HG03432 (cell line): Measurements from ENCODE around the gene NRCAM.

Source experiments
- ATAC-seq: cut with Tn5 transposase; IDR thresholded peaks from one replicate; pipeline ENCODE4 v1.9.1; 2021; ENCODE audit warnings: mild to moderate bottlenecking, moderate library complexity; ENCODE audit not compliant: unreplicated experiment

The NRCAM gene

DNA sequence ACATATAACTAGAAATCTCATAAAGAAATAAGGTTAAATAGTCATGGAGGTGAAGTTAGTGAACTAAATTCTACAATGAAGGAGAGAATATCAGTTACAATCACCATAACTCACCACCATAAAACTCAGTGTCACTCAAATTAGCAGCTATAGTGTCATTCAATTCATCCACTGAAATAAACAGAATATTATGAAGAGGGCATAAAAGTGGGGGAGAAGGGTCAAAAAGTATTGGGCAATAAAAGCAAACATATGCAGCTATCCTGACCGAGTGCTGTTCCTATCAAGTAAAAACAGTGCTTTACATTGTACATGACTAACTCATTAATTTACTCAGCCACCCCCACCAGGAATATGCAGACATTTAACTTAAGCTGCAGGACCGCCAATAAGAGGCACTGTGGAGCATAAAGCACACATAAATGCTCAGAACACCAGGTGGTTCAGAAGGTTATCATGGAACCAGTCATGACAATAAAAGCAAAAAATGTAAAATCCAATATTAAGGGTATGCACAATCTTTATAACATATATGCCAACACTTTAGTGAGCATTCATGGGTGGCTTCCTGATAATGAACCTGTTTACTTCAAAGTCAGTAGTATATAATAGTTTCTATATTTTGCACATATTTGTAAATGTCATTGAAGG is 230.6 kb downstream of the NRCAM start:
- ATAC-seq = no peak

DNA sequence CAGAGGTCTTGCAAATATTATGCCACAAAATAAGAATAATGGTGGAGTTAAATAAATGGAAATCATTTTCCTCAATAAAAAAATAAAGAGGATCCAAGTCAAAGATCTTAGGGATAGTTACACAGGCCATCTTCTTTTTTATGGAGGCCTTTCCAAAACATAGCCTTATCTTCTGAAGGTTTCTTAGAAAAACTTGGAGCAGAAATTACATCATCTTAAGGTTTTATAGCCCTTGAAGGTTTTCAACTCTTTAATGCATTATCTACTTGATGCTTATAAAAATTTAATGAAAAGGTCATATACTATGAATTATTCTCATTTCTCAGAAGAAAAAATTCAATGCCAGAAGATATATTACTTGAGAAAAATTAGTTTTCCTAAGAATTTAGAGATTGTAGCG is 231.8 kb downstream of the NRCAM start:
- no peak for ATAC-seq

DNA sequence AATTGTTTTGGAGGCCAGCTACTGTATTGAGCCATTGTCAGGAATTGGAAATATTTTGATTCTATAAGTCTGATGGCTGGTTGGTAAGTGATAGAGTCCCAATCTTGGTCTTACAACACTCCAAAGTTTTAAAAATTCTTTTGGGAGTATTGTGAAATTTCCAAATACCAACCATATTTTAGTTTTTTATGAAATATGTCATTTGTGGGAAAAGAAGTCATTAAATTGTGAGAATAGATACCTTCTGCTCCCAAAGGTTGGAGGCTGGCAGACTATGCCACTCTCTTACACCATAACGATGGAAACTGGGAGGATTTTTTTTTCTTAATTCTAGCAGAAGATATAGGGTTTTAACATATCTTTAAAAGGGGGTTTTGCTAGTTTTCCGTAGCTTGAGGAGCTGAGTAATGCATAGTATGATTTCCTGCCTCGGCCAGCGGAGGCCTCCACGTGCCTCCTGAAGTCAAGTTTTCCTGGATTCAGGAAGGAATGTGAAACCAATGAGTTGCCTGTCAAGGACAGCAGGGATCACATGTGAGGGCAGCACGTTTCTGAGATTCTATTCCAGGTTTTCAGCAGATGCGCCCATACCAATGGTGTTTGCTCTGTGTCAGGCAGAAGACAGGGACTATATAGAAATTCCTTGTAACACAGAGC is 233.9 kb downstream of the NRCAM start:
- ATAC-seq = no peak

DNA sequence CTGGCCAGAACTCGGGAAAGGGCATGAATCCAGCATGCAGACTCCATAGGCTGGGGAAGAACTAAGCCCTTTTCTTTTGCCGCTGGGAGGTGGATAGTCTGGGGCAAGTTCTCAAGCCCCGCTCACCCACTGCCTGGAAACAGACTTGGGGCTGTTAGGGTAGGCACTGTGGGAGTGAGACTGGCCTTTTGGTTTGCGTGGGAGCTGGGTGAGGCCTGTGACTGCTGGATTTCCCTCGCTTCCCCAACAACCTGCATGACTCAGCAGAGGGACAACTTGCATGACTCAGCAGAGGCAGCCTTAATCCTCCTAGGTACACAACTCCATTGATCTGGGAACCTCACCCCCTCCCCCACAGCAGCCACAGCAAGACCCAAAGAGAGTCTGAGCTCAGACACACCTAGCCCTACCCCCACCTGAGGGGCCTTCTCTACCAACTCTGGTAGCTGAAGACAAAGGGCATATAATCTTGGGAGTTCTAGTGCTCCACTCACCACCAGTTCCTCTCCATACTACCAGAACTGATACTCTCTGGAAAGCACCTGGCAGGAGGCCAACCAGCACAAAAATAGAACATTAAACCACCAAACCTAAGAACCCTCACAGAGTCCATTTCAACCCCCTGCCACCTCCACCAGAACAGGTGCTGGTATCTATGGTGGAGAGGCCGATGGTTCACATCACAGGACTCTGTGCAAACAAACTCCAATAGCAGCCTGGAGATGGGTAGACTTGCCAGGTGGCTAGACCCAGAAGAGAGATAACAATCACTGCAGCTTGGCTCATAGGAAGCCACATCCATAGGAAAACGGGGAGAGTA is 244.6 kb downstream of the NRCAM start:
- ATAC-seq = peak; percentile 82

DNA sequence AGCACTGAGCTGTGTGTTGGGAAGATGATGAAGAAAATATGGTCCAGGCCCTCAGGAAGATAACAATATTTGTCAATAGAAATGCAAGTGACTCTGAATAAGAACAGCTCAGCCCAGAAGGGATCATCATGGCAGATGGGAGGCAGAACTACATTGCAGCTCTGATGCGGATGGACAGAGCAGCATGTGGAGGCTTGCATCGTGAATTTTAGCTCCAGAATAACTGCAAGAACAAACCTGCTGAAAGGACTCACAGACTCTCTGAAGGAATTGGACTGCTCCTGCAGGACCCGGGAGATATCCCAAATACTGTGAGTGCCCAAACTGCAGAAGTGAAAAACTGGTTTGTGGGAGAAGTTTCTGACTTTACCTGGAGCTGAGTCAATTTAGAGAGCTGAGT is 245.4 kb downstream of the NRCAM start:
- no peak for ATAC-seq

DNA sequence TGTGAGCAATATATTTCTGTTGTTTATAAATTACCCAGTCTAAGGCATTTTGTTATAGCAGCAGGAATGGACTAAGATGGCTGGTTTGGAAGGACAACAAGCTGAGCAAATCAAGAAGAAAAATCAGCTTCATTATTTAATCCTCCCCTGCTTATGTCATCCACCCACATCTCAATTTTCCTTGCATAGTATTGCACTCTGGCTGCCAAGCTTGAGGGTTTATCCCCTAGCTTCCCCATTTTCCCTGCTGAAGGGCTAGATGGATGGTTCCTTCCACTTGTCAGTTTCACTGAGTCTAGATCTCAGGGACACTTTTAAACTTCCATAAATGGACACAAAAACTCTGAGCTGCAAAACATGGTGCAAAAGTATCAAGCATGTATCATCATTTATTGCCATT is 250.9 kb downstream of the NRCAM start:
- ATAC-seq = no peak

DNA sequence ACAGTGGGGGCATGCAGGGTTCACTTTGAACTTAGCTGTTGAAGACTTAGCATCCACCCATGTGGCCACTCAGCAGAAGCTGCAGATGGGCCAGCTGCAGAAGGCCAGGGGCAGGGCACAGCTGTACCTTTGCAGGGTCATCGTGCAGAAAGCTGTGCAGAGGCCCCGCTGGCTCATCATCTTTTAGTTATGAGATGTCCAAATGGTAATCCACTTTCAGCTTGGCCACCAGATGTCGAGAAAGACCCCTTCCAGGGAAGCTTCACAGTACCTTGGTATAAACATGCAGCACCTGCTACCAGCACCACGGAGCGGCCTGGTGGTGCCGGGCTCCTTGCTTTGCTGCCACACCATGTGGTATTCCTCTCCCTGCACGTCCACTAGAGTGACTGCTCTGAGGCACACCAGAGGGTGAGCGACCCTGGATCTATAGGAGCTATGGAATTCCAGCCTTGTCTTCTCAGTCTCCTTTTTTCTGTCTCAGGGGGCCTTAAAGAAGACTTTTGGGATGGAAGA is 251.9 kb downstream of the NRCAM start:
- no peak for ATAC-seq

DNA sequence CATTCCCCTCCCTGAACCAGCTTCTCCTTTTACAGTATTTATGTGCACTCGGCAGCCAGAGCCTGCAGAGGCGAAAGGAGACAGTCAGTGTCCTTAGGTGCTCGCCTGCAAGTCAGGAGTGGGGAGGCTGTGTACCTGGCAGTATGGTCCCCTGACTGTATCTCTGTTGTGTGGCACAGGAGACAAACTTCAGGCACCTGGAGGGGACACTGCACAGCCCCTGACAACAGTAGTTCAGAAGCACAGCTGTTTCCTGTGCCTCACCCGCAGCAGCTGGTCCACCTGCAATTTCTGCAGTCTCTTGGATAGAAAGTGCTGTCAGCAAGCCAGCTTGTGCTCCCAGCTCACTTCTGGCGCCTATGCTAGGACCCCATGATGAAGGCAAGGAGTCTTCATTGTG is 252.7 kb downstream of the NRCAM start:
- ATAC-seq = peak; percentile 88

DNA sequence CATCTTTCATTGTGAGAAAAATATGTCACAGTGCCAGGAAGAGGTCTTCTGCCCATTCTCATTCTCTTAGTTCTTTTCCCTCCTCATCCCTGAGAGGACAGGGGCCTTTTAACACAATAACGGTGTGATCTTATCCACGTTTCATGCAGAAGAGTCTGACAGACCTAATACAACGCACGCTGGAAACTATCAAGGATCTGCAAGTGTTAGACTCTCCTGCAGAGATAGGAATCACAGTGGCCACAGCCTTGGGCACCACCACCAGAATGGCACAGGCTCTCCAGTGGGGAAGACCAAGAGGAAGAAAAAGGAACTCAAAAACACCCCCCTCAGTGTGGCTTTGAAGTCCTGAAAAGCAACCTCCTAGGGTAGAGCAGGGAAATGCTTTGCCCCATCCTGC is 253.5 kb downstream of the NRCAM start:
- no peak for ATAC-seq

DNA sequence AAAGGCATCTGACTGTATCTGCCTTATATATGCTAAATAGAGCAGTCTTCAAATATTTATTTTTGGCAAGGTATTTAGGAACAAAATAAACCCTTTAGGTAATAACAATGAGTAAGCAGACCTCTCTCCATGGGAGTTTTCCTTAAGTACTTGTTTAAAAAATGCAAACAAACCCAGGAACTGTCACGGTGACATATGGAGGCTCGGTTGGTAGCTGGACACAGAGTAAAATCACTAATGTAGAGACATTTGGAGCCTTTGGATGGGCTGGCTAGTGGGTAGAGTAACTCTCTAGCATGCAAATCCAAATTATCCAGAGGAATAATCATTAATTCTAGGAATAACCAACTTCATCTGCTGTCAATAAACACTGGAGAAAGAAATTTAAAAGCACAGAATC is 254.5 kb downstream of the NRCAM start:
- ATAC-seq = no peak

DNA sequence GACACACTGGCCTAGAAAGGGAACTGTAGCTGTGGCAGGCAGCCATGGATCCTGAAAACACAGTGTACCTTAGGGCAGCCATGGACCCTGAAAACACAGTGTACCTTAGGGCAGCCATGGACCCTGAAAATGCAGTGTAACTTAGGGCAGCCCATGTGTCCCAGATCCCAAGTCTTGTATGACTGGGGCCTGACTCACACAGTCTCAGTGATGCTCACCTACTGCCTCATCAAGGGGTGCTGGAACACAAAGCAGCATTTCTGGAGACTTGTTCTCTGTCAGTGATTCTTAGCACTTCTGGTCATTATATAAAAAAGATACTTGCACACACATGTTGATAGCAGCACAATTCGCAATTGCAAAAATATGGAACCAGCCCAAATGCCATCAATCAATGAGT is 255.9 kb downstream of the NRCAM start:
- ATAC-seq = no peak

DNA sequence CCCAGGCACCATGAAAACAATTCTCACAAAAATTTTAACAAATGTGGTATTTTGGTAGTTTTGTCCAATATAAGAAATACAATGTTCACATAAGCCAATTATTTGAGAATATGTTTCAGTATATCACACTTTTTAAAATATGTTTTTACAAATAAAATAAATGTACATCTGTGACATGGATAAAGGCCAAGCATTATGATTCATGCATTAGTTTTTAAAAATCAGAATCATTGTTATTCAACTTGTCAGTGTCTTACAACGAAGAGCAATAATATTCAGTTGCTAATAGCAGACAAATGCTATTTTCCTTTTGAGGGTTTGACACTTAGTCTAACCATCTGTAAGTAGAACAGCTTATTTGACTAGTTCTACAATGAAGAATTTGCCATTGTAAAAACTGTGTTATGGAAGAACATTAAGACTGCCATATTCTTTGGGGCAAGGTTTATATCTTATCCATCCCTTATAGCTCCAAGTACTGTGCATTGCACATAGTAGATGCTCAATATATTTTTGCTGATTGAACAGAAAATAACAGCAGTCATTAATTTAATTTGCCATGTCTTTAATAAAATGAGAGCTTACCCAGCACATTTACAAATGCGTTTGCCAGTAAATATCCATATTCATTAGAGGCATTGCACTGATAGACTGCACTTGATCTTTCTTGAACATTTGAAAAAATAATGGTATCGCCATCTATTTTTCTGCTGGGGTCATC is 258.7 kb downstream of the NRCAM start:
- no peak for ATAC-seq

DNA sequence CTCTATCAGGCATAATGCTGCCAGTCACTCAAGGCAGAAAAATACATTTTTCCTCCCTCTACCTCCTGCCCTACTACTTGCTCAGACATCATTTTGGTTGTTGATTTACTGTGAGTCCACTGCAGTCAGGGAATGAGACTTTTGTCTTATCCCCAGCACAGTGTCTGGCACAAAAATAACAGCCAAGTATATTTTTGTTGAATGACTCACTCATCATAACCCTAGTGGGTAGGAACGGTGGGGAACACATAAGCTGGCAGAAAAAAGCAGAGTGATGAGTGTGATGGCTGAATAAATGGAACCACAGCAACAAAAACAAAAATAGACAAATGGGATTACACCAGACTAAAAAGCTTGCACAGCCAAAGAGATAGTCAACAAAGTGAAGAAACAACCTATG is 260.2 kb downstream of the NRCAM start:
- ATAC-seq = no peak

DNA sequence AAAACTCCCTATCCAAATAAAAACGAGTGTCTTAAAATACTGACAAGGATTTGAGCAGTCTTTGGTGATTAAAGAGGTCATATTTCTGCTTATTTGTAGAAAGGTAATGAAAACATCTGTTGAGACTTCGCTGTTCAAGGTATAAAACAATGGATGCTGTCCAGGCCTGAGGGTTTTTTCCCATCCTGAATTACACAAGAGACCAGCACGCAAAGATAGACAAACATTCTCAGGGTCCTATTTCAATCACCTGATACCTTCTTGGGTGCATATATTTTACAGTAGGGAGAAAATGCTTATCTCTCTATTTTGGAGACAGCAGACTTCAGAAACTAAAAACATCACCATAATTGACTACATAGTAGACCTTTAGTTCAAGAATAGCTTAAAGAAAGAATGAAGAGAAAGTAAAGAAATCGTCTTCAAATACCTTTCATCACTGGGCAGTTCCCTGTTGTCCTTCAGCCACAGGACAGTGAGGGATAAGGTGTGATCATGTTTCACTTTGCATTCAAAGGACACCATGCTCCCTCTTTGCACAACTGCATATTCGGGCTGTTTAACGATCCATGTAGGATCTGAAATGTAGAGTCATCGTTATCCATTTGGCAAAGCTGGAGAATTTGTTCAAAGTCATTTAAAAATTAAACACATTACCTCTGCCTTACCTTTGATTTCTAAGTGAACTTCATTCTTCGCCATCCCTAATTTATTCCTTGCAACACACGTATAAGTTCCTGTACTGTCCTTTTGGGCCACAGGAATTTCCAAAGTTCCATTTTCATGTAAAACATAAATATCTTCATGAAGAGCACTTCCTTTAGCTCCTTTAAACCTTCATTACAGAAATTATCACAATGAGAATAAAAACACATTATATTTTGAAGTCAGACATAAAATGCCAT is 262.4 kb downstream of the NRCAM start:
- ATAC-seq = no peak

DNA sequence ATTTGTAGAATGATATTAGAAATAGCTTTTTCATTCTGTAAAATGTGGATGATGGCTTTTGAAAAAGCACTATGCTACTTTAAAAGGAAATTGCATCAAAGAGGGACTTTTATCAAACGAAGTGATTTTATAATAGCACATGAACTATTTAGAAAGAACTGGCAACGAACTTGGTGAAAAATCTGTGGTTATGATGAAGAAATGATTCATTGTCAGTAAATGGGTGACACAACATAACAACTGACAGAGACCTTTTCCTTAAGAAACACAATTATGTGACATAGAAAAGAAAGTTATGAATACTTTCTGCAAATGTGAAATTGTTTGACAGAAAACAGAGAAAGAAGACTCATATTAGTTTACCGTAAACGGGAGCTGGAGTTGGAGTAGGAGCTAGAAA is 265.3 kb downstream of the NRCAM start:
- no peak for ATAC-seq

DNA sequence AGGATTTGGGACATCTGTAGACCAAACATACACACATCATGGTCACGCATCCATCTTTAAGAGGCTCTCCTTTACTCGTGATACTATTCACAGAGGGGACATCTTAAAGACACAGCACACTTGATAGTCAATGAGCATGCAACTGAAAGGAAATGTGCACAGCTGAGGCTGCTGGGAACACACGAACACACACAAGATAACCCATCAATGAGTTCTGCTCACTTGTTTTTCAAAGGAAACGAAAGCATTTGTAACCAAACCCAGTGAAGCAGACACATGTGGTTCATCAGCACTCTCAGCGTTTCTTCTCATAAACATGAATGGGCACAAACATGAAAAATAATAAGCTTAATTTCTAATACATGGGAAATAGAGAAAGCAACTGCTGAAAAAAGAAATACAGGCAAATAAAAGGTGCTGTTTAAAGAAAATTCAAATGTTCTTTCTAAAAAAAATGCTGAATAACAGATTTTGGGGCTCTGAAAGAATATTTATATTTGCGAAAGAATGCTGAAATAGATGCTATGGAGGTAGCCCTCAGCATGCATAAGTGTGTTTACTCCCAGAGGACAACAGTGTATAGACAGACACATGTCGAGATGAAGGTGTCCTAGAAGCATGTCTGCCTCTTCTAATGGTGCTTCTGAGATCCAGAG is 266.4 kb downstream of the NRCAM start:
- peak; percentile 99 for ATAC-seq

DNA sequence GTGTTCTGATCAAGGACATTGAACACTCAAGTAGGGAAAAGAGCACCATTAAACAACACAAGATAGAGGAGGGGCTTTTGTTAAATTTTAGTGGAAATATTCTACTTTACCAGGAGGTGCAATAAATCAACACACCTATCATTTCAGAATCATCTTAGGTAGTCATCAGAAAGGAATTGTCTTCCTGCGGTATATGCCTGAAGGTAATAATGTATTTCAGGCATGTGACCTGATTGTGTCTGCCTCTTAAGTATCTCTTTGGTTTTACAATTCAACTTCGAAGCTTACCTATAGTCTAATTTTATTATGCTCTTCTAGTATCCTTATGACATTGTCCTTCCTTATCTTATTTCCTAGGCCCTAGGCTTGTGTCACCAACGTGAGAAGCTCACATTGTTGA is 267.5 kb downstream of the NRCAM start:
- ATAC-seq = no peak

DNA sequence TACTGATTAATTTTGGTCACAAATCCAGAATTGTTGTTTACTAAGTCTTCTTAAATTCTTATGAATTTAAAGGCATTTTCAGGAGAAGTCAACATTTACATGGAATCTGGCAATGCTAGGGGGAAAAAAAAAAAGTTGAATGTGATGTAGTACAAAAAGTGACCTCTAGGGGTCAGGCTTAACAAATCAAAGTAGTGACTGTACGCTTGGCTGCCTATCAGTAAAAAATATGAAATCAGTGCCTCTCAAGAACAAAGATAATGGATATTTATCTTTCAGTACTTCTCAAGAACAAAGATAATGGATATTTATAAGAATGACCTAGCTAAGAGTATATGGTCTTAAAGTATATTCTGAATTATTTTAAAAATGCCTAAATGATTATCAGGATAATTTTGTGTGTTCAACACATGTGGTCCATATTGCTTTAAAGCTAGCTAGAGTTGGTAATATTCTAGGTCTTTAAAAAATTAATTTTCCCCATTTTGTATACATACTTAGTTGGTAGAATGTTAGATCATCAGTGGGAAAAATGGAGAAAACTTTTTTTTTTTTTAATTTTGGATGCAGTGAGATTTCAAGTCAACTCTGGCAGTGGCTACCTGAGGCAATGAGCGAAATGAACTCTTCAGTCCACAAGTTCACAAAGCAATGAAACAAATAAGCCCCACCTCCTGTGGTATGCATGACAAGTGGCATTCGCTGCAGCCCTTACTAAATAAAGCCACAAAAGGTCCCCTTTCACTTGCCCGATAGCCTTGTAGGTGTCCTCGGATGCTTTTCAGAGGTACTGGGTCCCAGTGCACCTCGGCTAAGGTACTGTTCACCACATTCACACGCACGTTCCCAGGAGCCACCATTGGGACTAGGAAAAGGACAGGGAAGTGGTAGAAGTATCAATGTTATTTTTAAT is 274.9 kb downstream of the NRCAM start:
- no peak for ATAC-seq

DNA sequence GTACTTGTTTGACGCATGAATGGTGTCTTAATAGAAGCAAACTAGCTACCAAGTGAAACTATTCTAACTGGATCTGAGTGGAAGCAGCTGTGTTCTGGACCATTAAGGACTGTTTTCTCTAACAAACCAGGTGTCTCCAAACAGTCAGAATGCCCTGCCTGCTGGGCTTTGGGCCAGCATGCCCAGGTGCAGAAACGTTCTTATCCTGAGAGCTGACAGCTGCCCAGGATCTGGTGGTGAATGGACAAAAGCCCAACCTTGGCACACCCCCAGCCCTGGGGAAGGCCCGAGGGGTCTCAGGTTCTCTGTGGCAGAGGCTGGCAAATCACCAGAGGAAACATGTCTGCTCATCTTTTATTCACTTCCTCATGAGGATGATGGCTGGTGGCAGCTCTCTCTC is 277.8 kb downstream of the NRCAM start:
- ATAC-seq = no peak
